ENCODE data around the gene GRID1. TPM values are rescaled to one million over a fixed set of nuclear protein-coding genes. Genes with fewer than 3 reads are reported as not detected.

The GRID1 gene
- total RNA-seq, 1 experiment from 2014 or later, result 0.37 TPM

GRCh38 chr10:86232644-86233043, 134.0 kb downstream of the GRID1 start:
- Mint-ChIP-seq H3K4me1 (peaks cover 39% of the 10 kb centered on the region), H3K4me3 (no peak overlapping the region), H3K36me3 (peaks cover 12% of the 10 kb centered on the region), H3K27me3 (ENCODE audit: low read depth) (peaks cover 3% of the 10 kb centered on the region; the same call in 1 of the 2 replicates), H3K27ac (no peak overlapping the region), H3K9me3 (peaks cover 21% of the 10 kb centered on the region)
- DNase-seq (ENCODE audit: low spot score) (no peak), ATAC-seq (peak; percentile 15; the same call in 1 of the 2 replicates)
- TF ChIP-seq ZNF425 (CRISPR knock-in tag; conservative IDR thresholded peaks at IDR 0.05), result no peak
- TF ChIP-seq ZNF512 (CRISPR knock-in tag; IDR thresholded peaks at IDR 0.05; ENCODE audit: borderline replicate concordance), result no peak
- TF ChIP-seq EMX1 (CRISPR knock-in tag; IDR thresholded peaks at IDR 0.05), result no peak
- no peak for TF ChIP-seq ATF3 (CRISPR knock-in tag; conservative IDR thresholded peaks at IDR 0.05)
- no peak for TF ChIP-seq FOXJ3 (CRISPR knock-in tag; IDR thresholded peaks at IDR 0.05; ENCODE audit: borderline replicate concordance)
- TF ChIP-seq ZBTB21 (CRISPR knock-in tag; IDR thresholded peaks at IDR 0.05; ENCODE audit: borderline replicate concordance), result no peak
- no peak for TF ChIP-seq ETV6 (CRISPR knock-in tag; IDR thresholded peaks at IDR 0.05)
- no peak for TF ChIP-seq ATF1 (CRISPR knock-in tag; IDR thresholded peaks at IDR 0.05)
- ChIA-PET POLR2A (no interaction called here), CTCF (interaction anchor here (1.3 to 1.7 kb wide), 2 partner anchors 55 to 117 kb away, joined by 3 to 6 read pairs; no protein-coding TSS in a partner anchor)

GRCh38 chr10:86231796-86232560, 134.6 kb downstream of the GRID1 start:
- peaks cover 7% of the 10 kb centered on the region for H3K36me3 Mint-ChIP-seq
- ChIA-PET POLR2A (no interaction called here), CTCF (interaction anchor here (1.7 kb wide), 1 partner anchor 117 kb away, joined by 6 read pairs; no protein-coding TSS in a partner anchor)
- TF ChIP-seq ARID4B (CRISPR knock-in tag; IDR thresholded peaks at IDR 0.05; ENCODE audit: borderline replicate concordance) (no peak), GTF2I (CRISPR knock-in tag; conservative IDR thresholded peaks at IDR 0.05) (peak; percentile 67; the same call in 1 of the 2 replicates)
- H3K27me3 Mint-ChIP-seq (ENCODE audit: low read depth), result peaks cover 3% of the 10 kb centered on the region; the same call in 1 of the 2 replicates
- peaks cover 15% of the 10 kb centered on the region for H3K9me3 Mint-ChIP-seq
- ATAC-seq (no peak), DNase-seq (ENCODE audit: low spot score) (no peak)
- H3K27ac Mint-ChIP-seq, result no peak overlapping the region
- H3K4me3 Mint-ChIP-seq, result no peak overlapping the region
- peaks cover 40% of the 10 kb centered on the region for H3K4me1 Mint-ChIP-seq

- ATAC-seq, result no peak
- ChIA-PET POLR2A (no interaction called here), CTCF (interaction anchor here (1.0 to 1.1 kb wide), 2 partner anchors 52 to 119 kb away, joined by 3 to 4 read pairs; no protein-coding TSS in a partner anchor)
- peaks cover 2% of the 10 kb centered on the region; the same call in 1 of the 2 replicates for H3K9me3 Mint-ChIP-seq
- DNase-seq (ENCODE audit: low spot score), result no peak
- H3K4me3 Mint-ChIP-seq, result no peak overlapping the region
- no peaks in the 10 kb centered on the region for H3K27me3 Mint-ChIP-seq (ENCODE audit: low read depth)
- peaks cover 43% of the 10 kb centered on the region for H3K4me1 Mint-ChIP-seq
- no peak overlapping the region for H3K27ac Mint-ChIP-seq
- no peaks in the 10 kb centered on the region for H3K36me3 Mint-ChIP-seq
- TF ChIP-seq ZNF138 (CRISPR knock-in tag; conservative IDR thresholded peaks at IDR 0.05) (no peak), HMGA2 (CRISPR knock-in tag; IDR thresholded peaks at IDR 0.05) (no peak), NFATC4 (CRISPR knock-in tag; IDR thresholded peaks at IDR 0.05) (no peak), STAT6 (CRISPR knock-in tag; conservative IDR thresholded peaks at IDR 0.05; ENCODE audit: low read depth) (no peak), MXD4 (CRISPR knock-in tag; IDR thresholded peaks at IDR 0.05; ENCODE audit: borderline replicate concordance) (no peak)
These were observed 135.9 kb downstream of the GRID1 start for GRCh38 chr10:86230557-86231180.

All from WTC11 (cell line).